GM20431 (cell line): ENCODE data around the gene COL8A1.

Experiments used
- in situ Hi-C: fragments of 300-500 bp; cut with MseI, MboI; formaldehyde crosslinking; loops from one replicate; pipeline ENCODE4 v1.15.0; 2020; ENCODE audit warnings: low sequenced_read_pairs; ENCODE audit not compliant: unreplicated experiment

Gene COL8A1

GRCh38 chr3:99666201-99666600 is 27.8 kb downstream of the COL8A1 start:
- in situ Hi-C loops, result no loop called here

DNA sequence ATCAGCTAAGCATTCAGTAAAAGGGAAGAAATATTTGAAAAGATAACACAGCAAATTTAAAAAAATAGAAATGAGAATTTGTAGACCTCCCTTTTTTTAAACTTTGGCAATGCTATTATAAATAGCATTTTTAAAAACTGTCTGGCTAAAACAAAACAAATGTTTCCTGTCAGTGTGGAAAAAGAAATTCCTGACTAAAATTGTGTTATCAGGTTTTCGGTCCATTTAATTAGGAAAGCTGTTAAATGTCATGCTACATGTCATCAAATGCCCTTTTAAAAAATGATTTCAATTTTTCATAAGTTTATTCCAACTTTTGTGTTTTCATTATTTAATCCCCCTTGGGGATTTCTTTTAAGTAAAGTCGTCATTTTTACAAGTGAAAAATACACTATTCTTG is 29.6 kb downstream of the COL8A1 start:
- in situ Hi-C loops, result no loop called here

GRCh38 chr3:99669879-99670555 is 31.6 kb downstream of the COL8A1 start:
- in situ Hi-C loops, result no loop called here

GRCh38 chr3:99670556-99670950 is 32.2 kb downstream of the COL8A1 start:
- in situ Hi-C loops, result no loop called here

DNA sequence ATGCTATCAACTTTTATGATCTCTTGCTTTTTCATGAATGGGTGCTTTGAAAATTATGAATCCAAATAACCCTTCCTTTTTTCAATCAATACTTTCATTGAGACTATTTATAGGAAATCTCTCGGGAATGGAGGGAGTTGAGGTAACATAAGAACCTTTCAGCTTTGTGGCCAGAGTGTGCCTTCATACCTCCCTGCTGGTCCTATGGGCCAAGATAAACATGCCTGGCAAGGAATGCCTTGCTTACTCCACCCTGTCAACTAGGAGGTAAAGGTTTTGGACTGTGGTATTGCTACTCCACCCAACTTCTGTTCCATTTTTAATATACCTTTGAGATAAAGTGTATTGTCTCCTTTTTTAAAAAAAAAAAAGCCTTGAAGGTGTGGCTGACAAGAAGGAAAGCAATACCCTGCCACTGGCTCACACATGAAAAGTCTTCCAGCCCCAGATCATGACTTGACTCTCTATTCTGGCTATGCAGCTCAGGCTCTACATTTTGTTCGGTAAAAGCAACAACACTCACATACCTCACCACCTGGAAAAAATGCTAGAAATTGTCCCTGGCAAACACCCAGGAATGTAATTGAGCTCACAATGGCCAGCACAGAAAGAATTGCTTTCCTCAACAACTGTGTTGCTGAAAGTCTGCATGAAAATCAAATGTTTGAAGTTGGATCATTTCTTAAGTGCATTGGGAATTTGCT is 35.8 kb downstream of the COL8A1 start:
- in situ Hi-C loops, result no loop called here

DNA sequence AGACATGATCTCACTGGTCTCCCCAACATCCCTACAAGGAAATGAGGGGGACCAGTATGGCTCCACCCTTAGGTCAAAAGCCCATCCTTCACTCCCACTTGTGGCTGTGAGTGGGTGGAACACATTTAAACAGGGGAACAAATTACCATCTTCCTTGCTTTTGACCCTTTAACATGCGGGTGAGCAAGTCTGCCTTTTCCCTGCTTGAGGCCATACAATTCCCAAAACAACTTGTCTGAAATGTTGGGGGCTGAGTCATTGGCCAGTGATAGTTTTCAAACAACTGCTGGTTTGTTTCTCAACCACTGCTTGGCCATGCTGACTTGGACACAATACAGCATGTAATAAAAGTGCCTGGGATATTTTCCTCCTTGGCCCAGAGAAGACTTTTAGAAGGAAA is 39.6 kb downstream of the COL8A1 start:
- in situ Hi-C loops, result no loop called here

DNA sequence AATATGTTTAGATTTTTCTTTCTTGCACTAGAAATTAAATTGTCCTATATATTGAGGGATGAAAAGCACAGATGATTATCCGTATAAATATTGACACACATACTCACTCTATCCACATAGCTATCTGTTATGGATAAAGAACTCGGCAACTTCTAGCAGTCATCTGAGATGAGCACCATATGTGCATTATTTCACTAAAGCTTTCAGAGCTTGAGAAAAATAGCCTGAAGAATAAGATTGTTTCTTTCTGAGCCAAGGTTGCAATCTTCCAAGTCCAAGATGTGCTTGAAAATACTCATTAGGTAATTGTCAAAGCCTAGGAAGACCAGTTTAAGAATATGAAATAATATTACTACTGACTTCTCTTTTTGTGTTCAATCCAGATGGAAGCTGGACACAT is 40.5 kb downstream of the COL8A1 start:
- in situ Hi-C loops, result no loop called here

DNA sequence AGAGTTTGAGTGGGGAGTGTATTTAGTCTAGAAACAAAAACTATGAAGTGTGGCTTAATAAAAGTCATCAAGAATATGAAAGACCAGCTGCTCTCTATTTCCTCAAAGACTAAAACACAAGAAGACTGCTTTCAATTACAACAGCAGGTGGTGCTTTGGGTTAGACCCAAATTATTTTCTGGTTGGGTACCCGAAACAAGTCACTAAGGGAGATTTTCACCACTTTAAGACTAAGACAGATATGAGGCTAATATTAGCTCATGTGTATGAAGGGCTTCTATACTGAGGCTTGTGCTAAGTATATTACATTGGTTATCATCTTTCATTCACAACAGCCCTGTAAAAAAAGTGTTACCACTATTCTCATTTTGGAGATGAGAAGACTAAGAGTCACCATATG is 43.1 kb downstream of the COL8A1 start:
- in situ Hi-C loops, result no loop called here

- in situ Hi-C loops, result no loop called here
Observed at GRCh38 chr3:99681976-99682375, 43.6 kb downstream of the COL8A1 start.

DNA sequence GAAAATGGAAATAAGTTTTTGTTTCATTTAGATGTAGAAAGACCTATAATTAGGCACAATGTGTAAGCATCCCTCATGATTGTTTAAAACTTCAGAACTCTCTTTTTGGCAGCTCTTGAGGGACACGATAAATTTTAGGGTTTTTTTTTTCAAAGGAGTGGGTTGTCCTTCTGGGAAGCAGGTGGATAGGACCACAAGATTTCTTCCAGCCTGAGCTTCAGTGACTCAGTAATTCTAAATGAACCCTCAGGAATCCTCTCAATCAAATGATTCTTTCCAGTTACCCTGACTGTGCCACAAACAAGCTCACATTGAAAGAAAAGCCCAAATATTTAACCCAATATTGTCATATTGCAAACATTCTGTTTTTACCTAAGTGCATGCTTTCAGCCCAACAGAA is 45.1 kb downstream of the COL8A1 start:
- in situ Hi-C loops, result no loop called here

DNA sequence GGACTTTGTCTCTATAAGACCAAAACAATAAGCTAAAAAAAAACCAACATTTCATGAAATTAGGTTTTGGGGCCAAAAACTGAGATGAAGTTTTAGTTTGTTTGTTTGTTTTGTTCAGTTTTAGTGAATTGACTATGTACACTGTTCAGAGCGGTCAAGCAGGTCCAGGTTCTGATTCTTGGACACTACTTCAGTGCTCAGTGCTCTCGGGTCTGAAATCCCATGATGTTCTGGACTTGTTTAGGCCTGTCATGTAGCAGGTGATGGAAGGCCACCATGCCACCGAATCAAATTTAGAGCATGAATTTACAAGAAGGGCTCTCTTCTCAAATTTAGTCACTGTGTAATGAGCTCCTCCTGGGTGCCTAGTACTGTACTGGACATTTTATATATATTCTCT is 45.5 kb downstream of the COL8A1 start:
- in situ Hi-C loops, result no loop called here

DNA sequence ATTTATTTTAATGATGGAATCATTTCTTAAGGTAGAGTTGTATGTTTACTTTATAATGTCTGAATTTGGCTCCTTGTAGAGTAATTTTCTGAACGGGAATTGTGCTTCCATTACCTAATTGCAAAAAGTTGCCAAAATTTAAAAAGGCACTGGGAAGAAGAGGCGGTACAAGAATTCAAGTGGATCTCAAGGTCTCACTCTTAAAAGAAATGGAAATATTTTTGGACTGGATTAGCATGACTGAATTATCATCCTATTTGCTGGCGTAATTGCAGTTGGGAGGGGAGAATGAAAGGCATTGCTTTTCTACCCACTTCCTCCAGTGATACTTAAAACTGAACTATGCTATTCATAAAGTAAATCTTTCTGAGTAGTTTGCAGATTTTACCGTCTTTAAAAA is 46.2 kb downstream of the COL8A1 start:
- in situ Hi-C loops, result no loop called here

DNA sequence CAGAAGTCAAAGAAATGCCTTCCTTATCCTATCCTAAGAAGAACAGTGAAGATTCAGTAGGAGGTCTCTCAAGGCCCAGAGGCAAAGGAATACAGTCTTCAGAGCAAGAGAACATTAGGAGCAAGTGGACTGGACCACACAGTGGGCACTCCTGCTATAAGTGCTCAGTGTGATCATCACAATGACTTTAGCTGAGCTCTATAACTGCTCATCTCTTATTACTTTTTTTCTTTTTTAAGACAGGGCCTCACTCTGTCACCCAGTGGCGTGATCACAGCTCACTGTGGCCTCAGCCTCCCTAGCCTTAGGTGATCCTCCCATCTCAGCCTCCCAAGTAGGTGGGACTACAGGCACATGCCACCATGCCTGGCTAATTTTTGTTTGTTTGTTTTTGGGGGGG is 48.1 kb downstream of the COL8A1 start:
- in situ Hi-C loops, result no loop called here

GRCh38 chr3:99686955-99687612 is 48.7 kb downstream of the COL8A1 start:
- in situ Hi-C loops, result no loop called here

DNA sequence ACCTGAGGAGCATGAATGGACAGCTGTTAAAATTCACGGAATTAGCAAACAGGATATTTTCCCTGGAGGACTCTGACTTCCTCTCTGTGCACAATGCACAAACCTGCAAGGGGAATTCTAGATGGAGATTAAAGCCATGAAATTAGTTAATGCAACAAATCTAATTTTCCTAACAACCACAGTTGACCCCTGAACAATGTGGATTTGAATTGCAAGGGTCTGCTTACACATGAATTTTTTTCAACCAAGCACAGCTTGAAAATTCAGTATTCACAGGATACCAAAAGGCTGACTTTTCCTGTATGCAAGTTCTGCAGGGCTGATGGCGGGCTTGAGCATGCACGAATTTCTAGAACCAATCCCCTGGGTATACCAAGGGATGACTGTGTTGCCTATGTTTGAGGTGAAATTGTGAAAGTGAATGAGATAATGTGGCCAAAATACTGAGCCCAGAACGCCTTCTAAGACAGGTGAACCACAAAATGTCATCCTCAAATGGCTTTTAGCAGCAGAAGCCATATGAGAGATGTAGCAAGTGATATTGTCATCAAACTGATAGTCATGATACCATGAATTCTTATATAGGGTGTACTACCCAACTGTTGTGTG is 52.5 kb downstream of the COL8A1 start:
- in situ Hi-C loops, result no loop called here

DNA sequence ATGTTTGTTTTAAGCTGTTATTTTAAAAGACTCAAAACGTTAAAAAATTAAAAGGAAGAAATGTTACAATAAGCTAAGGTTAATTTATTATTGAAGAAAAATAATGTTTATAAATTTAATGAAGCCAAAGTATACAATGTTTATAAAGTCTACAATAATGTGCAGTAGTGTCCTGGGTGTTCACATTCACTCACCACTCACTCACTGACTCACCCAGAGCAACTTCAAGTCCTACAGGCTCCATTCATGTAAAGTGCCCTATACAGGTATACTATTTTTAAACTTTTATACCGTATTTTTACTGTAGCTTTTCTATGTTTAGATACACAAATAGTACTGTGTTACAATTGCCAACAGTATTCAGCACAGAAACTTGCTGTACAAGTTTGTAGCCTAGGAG is 55.2 kb downstream of the COL8A1 start:
- in situ Hi-C loops, result no loop called here

DNA sequence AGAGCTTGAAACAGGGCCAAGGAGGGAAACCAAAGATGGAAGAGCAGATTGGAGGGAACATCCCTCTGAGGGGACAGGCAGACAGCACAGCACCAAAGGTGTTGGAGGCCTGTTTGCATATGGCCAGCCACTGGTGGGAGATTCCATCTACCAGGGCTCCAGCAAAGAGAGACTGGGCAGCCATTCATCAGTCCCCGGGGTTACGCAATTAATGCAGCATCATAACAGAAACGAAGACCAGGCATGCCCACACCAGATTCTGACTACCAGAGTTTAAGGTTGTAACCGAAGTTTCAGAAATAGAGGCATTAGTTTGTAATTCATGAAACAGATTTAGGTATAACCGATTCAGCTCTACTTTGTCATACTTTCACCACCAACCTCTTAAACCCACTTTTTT is 58.1 kb downstream of the COL8A1 start:
- in situ Hi-C loops, result no loop called here

GRCh38 chr3:99697250-99697649 is 58.9 kb downstream of the COL8A1 start:
- in situ Hi-C loops, result no loop called here

DNA sequence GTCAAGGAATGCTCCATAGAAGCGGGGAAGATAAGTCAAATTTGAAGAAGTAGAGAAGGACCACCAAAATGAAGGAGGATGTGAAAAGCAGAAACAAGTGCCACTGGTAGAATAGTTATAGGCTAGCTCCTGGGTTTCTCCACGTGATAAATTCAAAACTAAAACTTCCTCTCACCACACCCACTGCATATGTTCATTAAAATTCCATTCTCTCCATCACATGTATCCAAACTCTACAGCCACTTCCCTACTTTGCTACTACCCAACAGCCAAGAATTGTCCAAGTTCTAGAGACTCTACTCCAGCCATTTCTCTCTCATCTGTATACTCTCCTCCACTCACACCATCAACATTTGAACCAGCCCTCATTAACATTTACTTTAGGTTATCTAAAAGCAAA is 60.5 kb downstream of the COL8A1 start:
- in situ Hi-C loops, result no loop called here

DNA sequence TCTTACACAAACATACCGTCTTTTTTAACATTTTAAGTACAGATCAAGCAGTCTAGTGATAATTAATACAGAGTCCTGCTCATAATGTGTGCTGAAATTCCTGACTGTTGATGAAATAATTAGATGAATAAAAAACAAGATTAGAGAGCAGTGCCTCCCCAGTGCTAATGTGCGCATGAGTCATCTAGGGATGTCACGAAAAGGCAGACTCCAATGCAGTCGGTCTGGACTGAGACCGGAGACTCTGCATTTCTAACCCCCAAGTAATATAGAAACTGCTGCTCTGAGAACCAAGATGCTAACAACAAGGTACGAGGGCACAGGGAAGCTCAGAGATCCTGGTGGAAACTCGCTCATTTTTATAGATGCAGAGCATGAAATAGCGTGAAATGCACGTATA is 61.4 kb downstream of the COL8A1 start:
- in situ Hi-C loops, result no loop called here

DNA sequence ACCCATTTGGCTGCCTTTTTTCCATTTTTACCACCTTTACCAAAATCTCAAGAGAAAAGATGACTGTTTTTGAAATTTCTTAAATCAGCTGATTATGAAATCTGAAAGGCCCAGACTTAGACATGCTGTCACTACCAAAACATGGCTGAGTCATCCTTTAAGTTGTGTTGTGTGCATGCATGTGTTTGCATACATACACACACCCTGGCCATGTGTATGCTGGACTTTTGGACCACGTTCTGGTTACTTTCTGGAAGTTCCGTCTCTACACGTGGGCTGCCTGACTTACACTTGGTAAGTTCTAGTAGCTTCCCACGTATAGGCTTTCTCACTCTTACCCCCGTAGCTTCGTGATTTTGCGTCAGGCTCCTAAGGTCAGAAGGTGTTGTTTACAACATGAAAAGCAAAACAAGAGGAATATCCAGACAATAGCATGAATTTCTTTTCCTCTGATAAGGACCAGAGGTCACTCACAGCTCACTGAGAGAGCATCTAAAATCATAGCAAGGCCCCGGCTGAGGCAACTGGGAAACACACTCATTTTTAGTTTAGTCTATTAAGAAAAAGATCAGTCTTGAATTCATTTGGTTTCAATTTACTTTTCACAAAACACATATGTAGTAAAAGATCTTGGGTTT is 62.4 kb downstream of the COL8A1 start:
- in situ Hi-C loops, result no loop called here
